Erythroblast (primary cell): ENCODE measurements around the gene UXT.

Source experiments
- GATA1 ChIP-seq: IDR thresholded peaks from 2 replicates; pipeline ENCODE4 v1.6.1; 2011; ENCODE audit warnings: low read depth, mild to moderate bottlenecking, control low read depth, low read length, moderate library complexity
- POLR2A ChIP-seq: IDR thresholded peaks from 2 replicates; pipeline ENCODE4 v1.6.1; 2011; ENCODE audit warnings: mild to moderate bottlenecking, low read length

GRCh38 chrX:47608130-47608810 is 50.7 kb downstream of the UXT start:
- TF ChIP-seq POLR2A (no peak), GATA1 (no peak)
